ENCODE measurements around the gene S100A16. TPM values are rescaled to one million over a fixed set of nuclear protein-coding genes. Genes with fewer than 3 reads are reported as not detected.
A peak's percentile ranks its signal among the peaks of the same experiment; 100 is the strongest.
"Not testable (repeated sequence)": the region's sequence is repeated elsewhere in the genome, so short reads cannot be mapped to it uniquely, and the experiment has no call there.

S100A16 gene
- total RNA-seq, 2 donors from 2014 or later, result 48.2 to 64.7 TPM

DNA sequence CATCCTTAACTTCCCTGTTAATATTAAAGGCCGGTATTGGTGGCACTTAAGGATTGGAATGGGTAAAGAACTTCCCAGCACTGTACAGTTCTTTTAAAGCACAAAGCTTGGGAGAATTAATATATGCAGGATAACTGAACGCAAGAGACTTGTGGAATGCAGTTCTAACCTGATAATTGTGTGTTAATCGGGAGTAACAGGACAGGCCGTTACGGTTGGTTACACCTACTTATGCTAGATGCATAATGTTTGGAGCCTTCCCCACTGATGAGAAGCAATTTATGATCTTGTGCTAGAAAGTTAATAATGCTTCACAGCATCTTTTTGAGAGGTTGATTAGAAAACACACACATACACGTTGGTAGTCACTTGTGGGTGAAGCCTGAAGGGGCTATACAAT lies 27.9 kb upstream of the S100A16 start:
- DNase-seq (no peak), ATAC-seq (no peak)
- intact Hi-C loops (cut with DNase I), result no loop called here

DNA sequence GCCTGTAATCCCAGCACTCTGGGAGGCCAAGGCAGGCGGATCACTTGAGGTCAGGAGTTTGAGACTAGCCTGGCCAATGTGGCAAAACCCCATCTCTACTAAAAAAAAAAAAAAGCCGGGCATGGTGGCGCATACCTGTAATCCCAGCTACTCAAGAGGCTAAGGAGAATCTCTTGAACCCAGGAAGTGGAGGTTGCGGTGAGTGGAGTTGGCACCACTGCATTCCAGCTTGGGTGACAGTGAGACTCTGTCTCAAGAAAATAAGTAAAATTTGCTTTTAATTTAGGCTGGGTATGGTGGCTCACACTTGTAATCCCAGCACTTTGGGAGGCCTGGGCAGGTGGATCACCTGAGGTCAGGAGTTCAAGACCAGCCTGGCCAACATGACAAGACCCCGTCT lies 27.3 kb upstream of the S100A16 start:
- ATAC-seq; DNase-seq; intact Hi-C loops (cut with DNase I): not testable (repeated sequence)

DNA sequence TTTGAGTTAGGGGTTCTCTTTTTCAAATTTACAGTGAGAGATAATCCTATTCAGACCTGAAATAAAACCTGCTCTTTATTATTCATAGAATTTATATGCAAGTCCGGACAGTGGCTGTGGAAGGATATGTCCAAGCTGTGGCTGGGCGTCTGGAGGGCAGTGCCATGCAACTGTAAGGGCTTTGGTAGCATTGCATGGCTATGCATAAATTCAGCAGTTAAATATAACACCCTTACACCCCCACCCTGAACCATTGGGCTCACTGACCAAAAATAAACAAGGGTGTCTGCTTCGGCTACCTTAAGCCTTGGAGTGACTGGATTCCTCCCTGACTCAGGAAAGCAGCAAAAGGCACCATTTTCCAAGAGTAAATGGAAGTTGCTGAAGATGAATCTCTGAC lies 26.3 kb upstream of the S100A16 start:
- intact Hi-C loops (cut with DNase I), result no loop called here
- ATAC-seq, result peak; percentile 39 to 47
- DNase-seq, result no peak

DNA sequence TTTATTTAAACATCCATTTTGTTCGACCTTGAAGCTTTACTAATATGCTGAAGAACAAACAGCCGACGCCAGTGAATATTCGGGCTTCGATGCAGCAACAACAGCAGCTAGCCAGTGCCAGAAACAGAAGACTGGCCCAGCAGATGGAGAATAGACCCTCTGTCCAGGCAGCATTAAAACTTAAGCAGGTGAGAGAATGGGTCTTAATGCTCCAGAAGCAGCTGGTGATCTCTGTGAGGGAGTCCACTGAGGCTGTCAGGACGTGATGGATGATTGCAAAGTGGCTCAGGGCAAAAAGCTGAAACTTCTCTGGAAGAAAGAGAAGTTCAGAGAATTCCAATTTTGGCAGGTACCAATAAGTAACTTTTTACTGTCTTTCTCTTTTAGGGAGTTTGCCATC lies 25.3 kb upstream of the S100A16 start:
- intact Hi-C loops (cut with DNase I), result no loop called here
- ATAC-seq (no peak), DNase-seq (no peak)

DNA sequence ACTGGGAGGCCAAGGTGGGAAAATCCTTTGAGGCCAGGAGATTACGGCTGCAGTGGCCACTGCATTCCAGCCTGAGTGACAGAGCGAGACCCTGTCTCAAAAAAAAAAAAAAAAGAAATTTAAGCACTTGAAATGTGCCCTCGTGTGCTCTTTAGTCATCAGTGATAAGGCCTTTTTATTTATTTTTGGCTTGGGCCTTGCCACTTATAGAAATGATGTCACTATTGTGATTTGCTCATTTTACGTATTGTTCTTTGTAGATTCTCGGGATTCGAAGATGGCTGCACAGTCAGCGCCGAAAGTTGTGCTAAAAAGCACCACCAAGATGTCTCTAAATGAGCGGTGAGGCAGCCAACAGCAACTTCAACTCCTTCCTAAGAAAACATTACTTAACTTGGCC lies 23.4 kb upstream of the S100A16 start:
- no peak for ATAC-seq

DNA sequence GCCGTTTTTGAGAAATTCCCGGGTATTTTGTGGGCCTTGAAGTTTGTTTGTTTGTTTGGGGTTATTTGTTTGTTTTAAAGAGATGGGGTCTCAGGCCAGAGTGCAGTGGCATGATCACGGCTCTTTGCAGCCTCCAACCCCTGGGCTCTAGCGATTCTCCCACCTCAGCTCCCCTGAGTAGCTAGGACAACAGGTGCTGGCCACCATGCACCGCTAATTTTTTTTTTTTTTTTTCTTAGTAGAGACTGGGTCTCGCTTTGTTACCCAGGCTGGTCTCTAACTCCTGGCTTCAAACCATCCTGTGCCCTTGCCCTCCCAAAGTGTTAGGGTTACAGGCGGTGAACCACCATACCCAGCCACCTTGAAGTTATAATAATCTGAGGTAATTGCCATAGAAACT lies 22.9 kb upstream of the S100A16 start:
- no peak for DNase-seq
- intact Hi-C loops (cut with DNase I), result no loop called here
- ATAC-seq, result no peak

More for the DNA sequence above, 23.4 kb upstream of the S100A16 start:
- intact Hi-C loops (cut with DNase I), result no loop called here
- peak; percentile 11 for DNase-seq

DNA sequence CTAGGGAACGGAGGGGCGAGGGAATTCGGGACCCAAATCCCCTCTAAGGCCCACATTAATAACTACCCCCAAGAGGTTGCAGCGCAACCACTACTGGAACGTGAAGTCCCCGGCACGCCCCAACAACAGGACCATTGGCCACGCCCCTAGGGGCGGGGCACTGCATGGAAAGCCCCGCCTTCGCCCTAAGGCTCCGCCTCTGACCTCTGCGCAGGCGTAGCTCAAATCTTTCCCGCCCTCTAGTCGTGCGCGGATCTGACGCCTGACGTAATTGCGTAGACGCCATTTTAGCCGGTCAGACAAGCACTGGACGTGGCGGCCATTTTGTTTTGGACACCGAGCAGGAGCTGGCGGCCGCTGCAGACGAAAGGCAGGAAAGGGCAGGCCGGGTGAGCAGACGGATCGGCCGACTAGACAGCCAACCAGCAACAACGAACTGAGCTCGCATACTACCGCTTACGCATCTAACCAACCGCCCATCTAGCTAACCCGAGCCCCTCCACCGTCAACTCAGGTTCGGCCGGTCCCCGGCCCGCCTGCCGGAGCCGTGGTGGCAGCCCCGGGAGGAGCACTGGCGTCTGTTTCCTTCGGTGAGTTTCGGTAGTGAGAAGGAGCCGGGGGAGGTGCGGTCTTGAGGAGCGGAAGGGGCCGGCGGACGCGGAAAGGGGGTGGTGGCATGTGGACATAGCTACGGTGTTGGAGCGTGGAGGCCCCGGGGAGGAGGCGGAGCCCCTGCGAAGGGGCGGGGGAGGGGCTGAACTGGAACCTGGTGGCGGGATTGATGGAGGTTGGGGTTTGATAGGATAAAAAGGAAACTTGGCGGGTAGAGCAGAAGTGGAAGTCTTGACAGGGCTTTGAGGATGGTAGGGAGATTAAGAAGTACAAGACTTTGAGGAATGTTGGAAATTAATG lies 21.1 kb upstream of the S100A16 start, which contains the start of gene CHTOP:
Gene CHTOP (plus strand): TSS at position 313 of the 912 bp plus-strand sequence. CDS start 2,523 bp downstream, outside the sequence.
- intact Hi-C loops (cut with DNase I), result no loop called here
- ATAC-seq, result peak; percentile 94 to 95
- DNase-seq, result peak; percentile 97

DNA sequence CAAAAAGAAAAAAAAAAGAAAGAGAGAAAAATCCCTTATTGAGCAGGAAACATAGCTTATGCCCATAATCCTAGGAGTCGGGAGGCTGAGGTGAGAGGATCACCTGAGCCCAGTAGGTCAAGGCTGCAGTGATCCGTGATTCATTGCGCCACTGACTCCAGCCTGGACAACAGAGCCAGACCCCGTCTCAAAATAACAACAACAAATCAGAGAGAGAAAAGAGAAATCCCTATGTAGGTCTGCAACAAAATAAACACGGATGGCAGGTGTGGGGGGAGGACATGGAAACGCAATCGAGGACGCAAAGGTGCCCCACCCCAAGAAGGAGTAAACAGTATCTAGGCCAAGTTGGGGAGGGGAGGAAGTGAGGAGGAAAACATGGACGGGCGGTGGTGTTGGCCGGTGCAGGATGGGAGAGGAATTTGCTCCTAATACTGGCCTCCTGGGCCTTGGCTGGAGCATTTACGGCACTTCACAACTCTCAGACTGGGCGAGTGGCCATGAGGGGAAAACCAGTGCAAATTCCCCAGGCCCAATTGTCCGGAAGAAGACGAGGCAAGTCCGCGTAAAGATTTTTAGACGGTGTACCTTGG lies 20.3 kb upstream of the S100A16 start:
- DNase-seq (peak; percentile 60), ATAC-seq (peak; percentile 25 to 39)
- intact Hi-C loops (cut with DNase I), result no loop called here

DNA sequence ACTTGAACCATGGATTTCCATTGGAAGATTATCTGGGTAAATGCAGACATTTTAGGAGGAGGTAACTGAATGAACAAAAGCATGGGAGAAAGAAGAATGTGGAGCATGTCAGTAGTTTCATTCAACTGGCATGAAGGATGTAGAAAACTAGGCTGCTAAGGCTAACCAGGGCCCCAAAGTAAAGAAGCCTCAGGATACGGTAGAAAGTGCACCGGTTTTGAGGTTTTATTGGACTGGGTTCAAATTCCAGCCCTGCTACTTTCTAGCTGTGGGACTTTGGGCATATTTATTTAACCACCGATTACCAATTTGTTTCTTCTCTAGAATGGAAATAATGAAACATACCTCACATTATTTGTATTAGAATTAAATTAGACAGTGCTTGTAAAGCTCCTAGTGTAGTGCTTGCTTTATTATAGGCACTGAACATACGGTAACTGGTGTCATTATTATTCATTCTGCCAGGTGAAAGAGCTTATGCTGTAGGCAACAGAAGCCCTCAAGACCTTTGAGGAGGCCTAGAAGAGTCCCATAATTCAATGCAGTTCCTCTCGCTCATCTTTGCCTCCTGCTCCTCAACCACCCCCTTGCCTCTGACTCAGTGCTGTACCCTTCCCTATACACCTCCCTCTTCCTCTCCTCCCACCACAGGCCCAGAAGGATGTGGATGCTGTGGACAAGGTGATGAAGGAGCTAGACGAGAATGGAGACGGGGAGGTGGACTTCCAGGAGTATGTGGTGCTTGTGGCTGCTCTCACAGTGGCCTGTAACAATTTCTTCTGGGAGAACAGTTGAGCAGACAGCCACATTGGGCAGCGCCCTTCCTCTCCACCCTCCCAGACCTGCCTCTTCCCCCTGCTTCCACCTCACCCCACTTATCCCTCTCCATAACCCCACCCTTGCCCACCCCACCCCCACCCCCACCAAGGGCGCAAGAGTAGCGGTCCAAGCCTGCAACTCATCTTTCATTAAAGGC lies 18.4 kb upstream of the S100A16 start:
- intact Hi-C loops (cut with DNase I), result no loop called here
- ATAC-seq (no peak), DNase-seq (no peak)

DNA sequence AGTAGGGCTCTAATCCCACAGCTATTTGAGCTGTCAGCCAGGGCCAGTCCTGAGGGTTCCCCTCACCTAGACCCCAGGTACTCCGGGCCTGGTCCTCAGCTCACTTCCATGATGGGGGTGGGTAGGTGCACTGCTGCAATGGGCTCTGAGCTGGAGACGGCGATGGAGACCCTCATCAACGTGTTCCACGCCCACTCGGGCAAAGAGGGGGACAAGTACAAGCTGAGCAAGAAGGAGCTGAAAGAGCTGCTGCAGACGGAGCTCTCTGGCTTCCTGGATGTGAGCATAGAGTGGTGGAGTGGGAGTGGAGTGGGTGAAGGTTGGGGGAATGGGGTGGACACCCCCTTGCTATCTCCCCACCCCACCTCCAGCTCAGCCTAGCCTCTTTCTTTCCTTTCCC lies 17.4 kb upstream of the S100A16 start:
- DNase-seq (no peak), ATAC-seq (no peak)
- intact Hi-C loops (cut with DNase I), result no loop called here

GRCh38 chr1:153629971-153630370 lies 17.0 kb upstream of the S100A16 start:
- DNase-seq, result peak; percentile 55
- ATAC-seq, result peak; percentile 1 to 18
- intact Hi-C loops (cut with DNase I), result no loop called here

- ATAC-seq, result no peak
- intact Hi-C loops (cut with DNase I), result no loop called here
Measured at GRCh38 chr1:153629343-153629665, 16.4 kb upstream of the S100A16 start.

GRCh38 chr1:153628638-153629342 lies 15.9 kb upstream of the S100A16 start:
- intact Hi-C loops (cut with DNase I), result no loop called here
- no peak for DNase-seq
- ATAC-seq, result no peak

More at GRCh38 chr1:153629343-153629665, 16.4 kb upstream of the S100A16 start:
- DNase-seq, result peak; percentile 14

GRCh38 chr1:153627715-153628626 lies 15.0 kb upstream of the S100A16 start, which contains the start of gene S100A1:
S100A1 (plus strand) TSS chr1:153628434; CDS start chr1:153630522, 2,088 bp downstream.
- ATAC-seq (peak; percentile 29 to 44), DNase-seq (peak; percentile 68)
- intact Hi-C loops (cut with DNase I), result no loop called here

- peak; percentile 84 for DNase-seq
Measured at GRCh38 chr1:153626904-153627714, 14.2 kb upstream of the S100A16 start, which contains the start of gene S100A13. S100A13 (minus strand) TSS chr1:153627505; CDS start chr1:153626472, 1,033 bp downstream.

GRCh38 chr1:153626477-153626903 lies 13.6 kb upstream of the S100A16 start:
- ATAC-seq (no peak), DNase-seq (no peak)
- intact Hi-C loops (cut with DNase I), result no loop called here

More at GRCh38 chr1:153626904-153627714, 14.2 kb upstream of the S100A16 start, which contains the start of gene S100A13:
- intact Hi-C loops (cut with DNase I), result no loop called here
- ATAC-seq, result peak; percentile 79 to 82

All from left cardiac atrium (tissue), 4 donors.